Ovary (tissue), 3 donors: Measurements from ENCODE around the gene IPCEF1.

Source experiments
- CTCF ChIP-seq, 3 donors: fragments of 450-650 bp in 2 of 3; fragments of 200-600 bp in 1 of 3; IDR thresholded peaks; one replicate each; pipeline versions ENCODE4 v1.5.1 to v1.8.0; 2016 to 2022; ENCODE audit warnings: antibody characterized with exemption in 3 of 3, mild to moderate bottlenecking in 1 of 3
- POLR2A ChIP-seq: fragments of 450-650 bp; IDR thresholded peaks from one replicate; pipeline ENCODE4 v1.6.1; 2017; ENCODE audit warnings: antibody characterized with exemption, mild to moderate bottlenecking, moderate library complexity
- donor health status: DM: no; HTN: no; CAD: no.

- TF ChIP-seq POLR2A, result no peak
- no peak for TF ChIP-seq CTCF (IDR thresholded peaks at IDR 0.05)
These were observed 10.8 kb downstream of the IPCEF1 start for GRCh38 chr6:154345811-154346210.
